HG02623 (cell line): ENCODE data around the gene STK40.

Experiments
- ATAC-seq: cut with Tn5 transposase; IDR thresholded peaks from one replicate; pipeline ENCODE4 v1.9.1; 2021; ENCODE audit warnings: moderate library complexity; ENCODE audit not compliant: unreplicated experiment

The STK40 gene

GRCh38 chr1:36398370-36398977 lies 12.8 kb upstream of the STK40 start:
- ATAC-seq: no peak

- ATAC-seq: peak; percentile 52
Measured at GRCh38 chr1:36397378-36398230, 11.9 kb upstream of the STK40 start, which contains the start of gene LSM10. LSM10 (minus strand) TSS chr1:36397908; CDS start chr1:36394129, 3,779 bp downstream.

- ATAC-seq: no peak
Measured at GRCh38 chr1:36397083-36397377, 11.3 kb upstream of the STK40 start.

- no peak for ATAC-seq
Measured at GRCh38 chr1:36396359-36396758, 10.6 kb upstream of the STK40 start.

GRCh38 chr1:36393686-36394085 lies 8.0 kb upstream of the STK40 start:
- ATAC-seq: no peak

- ATAC-seq: no peak
Measured at GRCh38 chr1:36392836-36393235, 7.1 kb upstream of the STK40 start.

- ATAC-seq: no peak
Measured at GRCh38 chr1:36391271-36391670, 5.5 kb upstream of the STK40 start.

GRCh38 chr1:36390411-36390810 lies 4.7 kb upstream of the STK40 start:
- ATAC-seq: no peak

GRCh38 chr1:36389999-36390398 lies 4.3 kb upstream of the STK40 start:
- no peak for ATAC-seq

GRCh38 chr1:36389261-36389660 lies 3.5 kb upstream of the STK40 start:
- no peak for ATAC-seq

GRCh38 chr1:36387141-36387949 lies 1.6 kb upstream of the STK40 start:
- no peak for ATAC-seq

- ATAC-seq: peak; percentile 35
Measured at GRCh38 chr1:36386265-36387140, 779 bp upstream of the STK40 start.

GRCh38 chr1:36384542-36385409 lies 948 bp downstream of the STK40 start:
- no peak for ATAC-seq

- ATAC-seq: no peak
Measured at GRCh38 chr1:36383240-36383639, 2.5 kb downstream of the STK40 start.

- ATAC-seq: no peak
Measured at GRCh38 chr1:36382669-36383068, 3.1 kb downstream of the STK40 start.

GRCh38 chr1:36382231-36382630 lies 3.5 kb downstream of the STK40 start:
- ATAC-seq: no peak

- no peak for ATAC-seq
Measured at GRCh38 chr1:36381405-36381804, 4.3 kb downstream of the STK40 start.

- no peak for ATAC-seq
Measured at GRCh38 chr1:36380782-36381181, 4.9 kb downstream of the STK40 start.

GRCh38 chr1:36380143-36380619 lies 5.5 kb downstream of the STK40 start:
- no peak for ATAC-seq
